ENCODE measurements around the gene CDRT4.

Gene CDRT4

GRCh38 chr17:15475631-15476354, 8.4 kb upstream of the CDRT4 start:
- no peaks in the 10 kb centered on the region for H3K27me3 ChIP-seq (replicated peaks)
- DNase-seq: no peak
- in situ Hi-C loops (cut with HindIII; ENCODE audit: low pct_ligation_motif_present, low sequenced_read_pairs): loop anchor here (25.0 kb wide), 1 partner anchor 188 kb away; no protein-coding TSS in a partner anchor
- TF ChIP-seq CTCF (IDR thresholded peaks at IDR 0.05; ENCODE audit: low read depth, low read length, missing control alignments): no peak
- no peak overlapping the region for H3K4me3 ChIP-seq (ENCODE audit: low read depth, low read length)
- H3K27ac ChIP-seq: no peak overlapping the region
- H3K36me3 ChIP-seq (replicated peaks): no peaks in the 10 kb centered on the region

GRCh38 chr17:15472891-15473290, 5.5 kb upstream of the CDRT4 start:
- no peaks in the 10 kb centered on the region for H3K27me3 ChIP-seq (replicated peaks)
- in situ Hi-C loops (cut with HindIII; ENCODE audit: low pct_ligation_motif_present, low sequenced_read_pairs): no loop called here
- H3K36me3 ChIP-seq (replicated peaks): no peaks in the 10 kb centered on the region
- no peak for TF ChIP-seq CTCF (IDR thresholded peaks at IDR 0.05; ENCODE audit: low read depth, low read length, missing control alignments)
- H3K27ac ChIP-seq: no peak overlapping the region
- no peak overlapping the region for H3K4me3 ChIP-seq (ENCODE audit: low read depth, low read length)
- no peak for DNase-seq

GRCh38 chr17:15470536-15470935, 3.1 kb upstream of the CDRT4 start:
- DNase-seq: no peak
- no peaks in the 10 kb centered on the region for H3K27me3 ChIP-seq (replicated peaks)
- no peak overlapping the region for H3K27ac ChIP-seq
- TF ChIP-seq CTCF (IDR thresholded peaks at IDR 0.05; ENCODE audit: low read depth, low read length, missing control alignments): no peak
- H3K36me3 ChIP-seq (replicated peaks): no peaks in the 10 kb centered on the region
- no peak overlapping the region for H3K4me3 ChIP-seq (ENCODE audit: low read depth, low read length)
- in situ Hi-C loops (cut with HindIII; ENCODE audit: low pct_ligation_motif_present, low sequenced_read_pairs): no loop called here

- TF ChIP-seq CTCF (IDR thresholded peaks at IDR 0.05; ENCODE audit: low read depth, low read length, missing control alignments): no peak
- peak; percentile 92 for DNase-seq
- H3K27ac ChIP-seq: no peak overlapping the region
Observed at GRCh38 chr17:15469260-15469659, 1.8 kb upstream of the CDRT4 start.

GRCh38 chr17:15468126-15468525, 705 bp upstream of the CDRT4 start:
- H3K4me3 ChIP-seq (ENCODE audit: low read depth, low read length): no peak overlapping the region
- no peak for TF ChIP-seq CTCF (IDR thresholded peaks at IDR 0.05; ENCODE audit: low read depth, low read length, missing control alignments)
- in situ Hi-C loops (cut with HindIII; ENCODE audit: low pct_ligation_motif_present, low sequenced_read_pairs): no loop called here
- no peak overlapping the region for H3K27ac ChIP-seq
- H3K36me3 ChIP-seq (replicated peaks): no peaks in the 10 kb centered on the region
- H3K27me3 ChIP-seq (replicated peaks): no peaks in the 10 kb centered on the region
- no peak for DNase-seq

More at GRCh38 chr17:15469260-15469659, 1.8 kb upstream of the CDRT4 start:
- H3K27me3 ChIP-seq (replicated peaks): no peaks in the 10 kb centered on the region
- H3K36me3 ChIP-seq (replicated peaks): no peaks in the 10 kb centered on the region
- in situ Hi-C loops (cut with HindIII; ENCODE audit: low pct_ligation_motif_present, low sequenced_read_pairs): no loop called here
- no peak overlapping the region for H3K4me3 ChIP-seq (ENCODE audit: low read depth, low read length)

GRCh38 chr17:15466131-15466530, 1.3 kb downstream of the CDRT4 start:
- H3K4me3 ChIP-seq (ENCODE audit: low read depth, low read length): no peak overlapping the region
- no peaks in the 10 kb centered on the region for H3K36me3 ChIP-seq (replicated peaks)
- in situ Hi-C loops (cut with HindIII; ENCODE audit: low pct_ligation_motif_present, low sequenced_read_pairs): no loop called here
- H3K27me3 ChIP-seq (replicated peaks): no peaks in the 10 kb centered on the region
- TF ChIP-seq CTCF (IDR thresholded peaks at IDR 0.05; ENCODE audit: low read depth, low read length, missing control alignments): no peak
- DNase-seq: no peak
- no peak overlapping the region for H3K27ac ChIP-seq

Measured in brain microvascular endothelial cell (primary cell).